ENCODE data around the gene DAAM1.

Gene DAAM1

DNA sequence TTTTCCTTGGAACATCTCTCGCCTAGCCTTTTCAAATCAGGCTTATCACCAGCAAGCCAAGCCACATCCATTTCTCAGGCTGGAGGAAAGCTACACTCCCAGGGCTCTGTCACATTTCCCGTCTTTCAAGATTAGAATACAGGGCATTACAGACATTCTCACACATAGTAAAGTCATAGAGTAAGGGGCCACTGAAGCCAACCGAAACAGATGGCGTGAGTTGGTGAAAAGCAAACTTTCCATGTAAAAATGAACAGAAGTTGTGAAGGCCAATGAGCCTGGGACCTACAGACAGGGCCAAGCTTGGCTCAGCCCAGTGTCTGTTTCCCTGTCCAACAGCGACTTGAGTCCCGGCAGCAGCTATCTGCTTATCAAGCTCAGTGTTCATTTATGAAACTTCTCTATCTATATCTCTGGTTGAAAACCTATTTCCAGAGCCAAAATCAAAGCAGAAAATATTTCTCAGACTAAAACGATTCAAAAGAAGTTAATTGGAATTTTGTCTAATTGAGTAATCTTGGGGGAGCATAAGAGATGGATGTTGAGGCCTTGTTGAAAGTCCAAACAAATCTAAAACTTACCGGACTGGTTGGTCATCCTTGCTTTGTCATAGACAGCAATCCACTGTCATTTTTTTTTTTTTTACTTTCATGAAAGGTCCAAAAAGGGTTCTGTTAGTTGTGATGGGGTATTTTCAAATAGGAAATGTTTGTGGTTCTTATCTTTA is 105.6 kb downstream of the DAAM1 start:
- no peak for DNase-seq (ENCODE audit: low read depth)
- TF ChIP-seq, protein P1, sequence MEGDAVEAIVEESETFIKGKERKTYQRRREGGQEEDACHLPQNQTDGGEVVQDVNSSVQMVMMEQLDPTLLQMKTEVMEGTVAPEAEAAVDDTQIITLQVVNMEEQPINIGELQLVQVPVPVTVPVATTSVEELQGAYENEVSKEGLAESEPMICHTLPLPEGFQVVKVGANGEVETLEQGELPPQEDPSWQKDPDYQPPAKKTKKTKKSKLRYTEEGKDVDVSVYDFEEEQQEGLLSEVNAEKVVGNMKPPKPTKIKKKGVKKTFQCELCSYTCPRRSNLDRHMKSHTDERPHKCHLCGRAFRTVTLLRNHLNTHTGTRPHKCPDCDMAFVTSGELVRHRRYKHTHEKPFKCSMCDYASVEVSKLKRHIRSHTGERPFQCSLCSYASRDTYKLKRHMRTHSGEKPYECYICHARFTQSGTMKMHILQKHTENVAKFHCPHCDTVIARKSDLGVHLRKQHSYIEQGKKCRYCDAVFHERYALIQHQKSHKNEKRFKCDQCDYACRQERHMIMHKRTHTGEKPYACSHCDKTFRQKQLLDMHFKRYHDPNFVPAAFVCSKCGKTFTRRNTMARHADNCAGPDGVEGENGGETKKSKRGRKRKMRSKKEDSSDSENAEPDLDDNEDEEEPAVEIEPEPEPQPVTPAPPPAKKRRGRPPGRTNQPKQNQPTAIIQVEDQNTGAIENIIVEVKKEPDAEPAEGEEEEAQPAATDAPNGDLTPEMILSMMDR (IDR thresholded peaks at IDR 0.05; ENCODE audit: insufficient read depth, low read depth, low read length, missing control alignments): no peak
- no peak overlapping the region for H3K4me3 ChIP-seq (ENCODE audit: low read depth, low read length)

- no peak for DNase-seq (ENCODE audit: low read depth)
- TF ChIP-seq, protein P1 (IDR thresholded peaks at IDR 0.05; ENCODE audit: insufficient read depth, low read depth, low read length, missing control alignments): no peak
- no peak overlapping the region for H3K4me3 ChIP-seq (ENCODE audit: low read depth, low read length)
Measured at GRCh38 chr14:59294662-59294992, 106.2 kb downstream of the DAAM1 start.

DNA sequence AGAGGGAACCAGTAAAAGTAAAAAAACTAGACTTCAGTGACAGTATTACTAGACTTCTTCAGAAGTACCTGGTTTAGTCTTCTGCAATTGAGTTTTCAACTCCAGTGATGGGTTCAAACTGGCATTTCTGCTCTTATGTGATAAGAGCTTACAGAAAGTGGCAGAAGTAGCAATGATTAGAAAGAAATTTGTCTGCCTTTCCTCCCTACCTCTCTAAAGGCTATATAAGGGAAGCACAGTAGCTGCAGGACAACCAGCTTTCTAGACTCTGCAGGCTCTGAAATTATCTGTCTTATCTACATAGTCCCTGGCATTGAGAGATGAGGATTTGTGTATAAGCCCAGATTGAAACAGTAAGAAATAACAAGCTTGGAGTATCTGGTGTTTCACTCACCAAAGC is 107.5 kb downstream of the DAAM1 start:
- TF ChIP-seq, protein P1 (IDR thresholded peaks at IDR 0.05; ENCODE audit: insufficient read depth, low read depth, low read length, missing control alignments): no peak
- H3K4me3 ChIP-seq (ENCODE audit: low read depth, low read length): no peak overlapping the region
- DNase-seq (ENCODE audit: low read depth): no peak

GRCh38 chr14:59296508-59296907 is 108.0 kb downstream of the DAAM1 start:
- no peak for DNase-seq (ENCODE audit: low read depth)
- TF ChIP-seq, protein P1 (IDR thresholded peaks at IDR 0.05; ENCODE audit: insufficient read depth, low read depth, low read length, missing control alignments): no peak

DNA sequence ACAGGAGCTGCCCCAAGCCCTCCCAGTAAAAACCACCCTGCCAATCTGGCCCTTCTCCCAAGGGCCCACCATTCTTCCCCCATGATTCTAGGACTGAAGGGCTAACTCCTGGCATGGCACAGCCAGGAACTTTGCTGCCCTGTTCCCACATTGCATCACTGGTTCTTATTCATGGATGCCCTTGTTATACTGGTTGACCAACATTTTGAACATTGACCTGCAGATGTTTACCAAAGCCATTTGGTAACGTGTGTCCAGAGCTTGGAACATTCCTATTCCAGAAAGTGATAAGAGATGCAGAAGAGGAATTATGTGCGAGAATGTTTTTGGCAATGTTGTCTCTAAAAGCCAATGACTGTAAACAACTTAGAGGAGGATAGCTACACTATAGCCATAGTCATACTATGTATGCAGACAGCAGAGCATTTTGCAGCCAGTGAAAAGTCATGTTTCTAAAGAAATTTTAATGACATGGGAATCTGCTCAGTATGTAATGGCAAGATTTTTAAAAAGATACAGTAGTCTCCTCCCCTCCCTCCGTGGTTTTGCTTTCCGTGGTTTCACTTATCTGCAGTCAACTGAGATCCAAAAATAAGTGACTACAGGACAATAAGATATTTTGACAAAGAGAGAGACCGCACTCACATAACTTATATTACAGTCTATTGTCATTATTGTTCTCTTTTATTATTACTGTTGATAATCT is 108.8 kb downstream of the DAAM1 start:
- H3K4me3 ChIP-seq (ENCODE audit: low read depth, low read length): no peak overlapping the region
- DNase-seq (ENCODE audit: low read depth): no peak

More at GRCh38 chr14:59296508-59296907, 108.0 kb downstream of the DAAM1 start:
- H3K4me3 ChIP-seq (ENCODE audit: low read depth, low read length): no peak overlapping the region

DNA sequence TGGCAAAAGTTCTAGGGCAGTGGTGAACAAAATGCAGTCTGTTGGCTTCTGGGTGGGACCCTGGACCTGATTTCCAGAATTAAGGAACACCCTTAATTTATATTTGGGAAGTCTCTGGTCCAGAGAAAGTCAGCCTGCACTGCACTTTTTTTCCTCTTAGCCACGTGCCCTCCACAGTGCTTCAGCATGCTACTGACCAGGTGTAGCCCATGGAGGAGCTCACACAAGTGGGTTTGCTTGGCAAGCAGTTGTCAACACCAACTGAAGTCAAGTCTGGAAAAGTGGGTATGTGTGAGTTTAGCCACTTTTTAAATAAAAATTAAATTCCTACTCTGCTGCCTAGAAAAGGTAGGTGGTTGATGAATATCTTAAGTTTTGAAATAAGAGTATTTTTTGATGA is 111.3 kb downstream of the DAAM1 start:
- no peak overlapping the region for H3K4me3 ChIP-seq (ENCODE audit: low read depth, low read length)
- no peak for DNase-seq (ENCODE audit: low read depth)
- TF ChIP-seq, protein P1 (IDR thresholded peaks at IDR 0.05; ENCODE audit: insufficient read depth, low read depth, low read length, missing control alignments): no peak

More for the DNA sequence above, 108.8 kb downstream of the DAAM1 start:
- TF ChIP-seq, protein P1 (IDR thresholded peaks at IDR 0.05; ENCODE audit: insufficient read depth, low read depth, low read length, missing control alignments): no peak

Data from GM12865 (cell line).